GM12874 (cell line): Measurements from ENCODE around the gene USB1.

Experiments
- TF ChIP-seq, protein P1 (sequence below): IDR thresholded peaks from 2 replicates; pipeline ENCODE4 v1.5.1; 2011; ENCODE audit warnings: low read depth, mild to moderate bottlenecking, control low read depth, low read length, moderate library complexity; ENCODE audit not compliant: insufficient read depth

Gene USB1

DNA sequence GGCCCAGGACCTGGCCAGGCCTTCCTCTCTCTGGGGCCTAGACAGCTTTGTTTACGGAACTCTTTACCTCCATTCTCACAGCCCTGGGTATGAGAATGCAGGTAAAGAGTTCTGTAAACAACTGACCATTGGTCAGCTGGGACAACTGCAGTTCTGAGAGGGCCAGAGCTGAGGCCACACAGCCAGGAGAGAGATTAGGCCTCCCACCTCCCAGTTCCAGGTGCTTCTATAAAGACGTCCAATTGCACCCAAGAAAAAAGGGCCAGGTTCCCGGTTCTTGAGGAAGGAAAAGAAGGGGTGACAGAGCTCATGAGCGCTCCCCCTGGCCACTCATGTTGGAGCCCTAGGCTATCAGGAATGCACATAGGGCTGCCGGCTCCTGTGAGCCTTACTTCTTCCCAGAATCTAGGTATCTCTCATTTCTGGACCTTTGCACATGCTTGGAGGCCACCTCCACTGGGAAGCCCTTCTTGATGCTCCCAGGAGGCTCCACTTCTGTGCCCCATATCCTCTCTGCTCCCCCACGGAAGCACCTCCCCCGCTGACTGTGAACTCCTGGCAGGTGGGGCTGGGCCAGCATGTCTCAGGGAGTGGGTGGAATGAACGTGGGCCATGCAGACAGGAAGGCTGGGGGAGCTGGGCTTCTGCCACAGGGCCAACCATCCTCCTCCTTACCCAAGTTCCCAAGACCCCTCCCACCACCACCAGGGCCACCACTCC is 43.4 kb upstream of the USB1 start:
- TF ChIP-seq, protein P1, sequence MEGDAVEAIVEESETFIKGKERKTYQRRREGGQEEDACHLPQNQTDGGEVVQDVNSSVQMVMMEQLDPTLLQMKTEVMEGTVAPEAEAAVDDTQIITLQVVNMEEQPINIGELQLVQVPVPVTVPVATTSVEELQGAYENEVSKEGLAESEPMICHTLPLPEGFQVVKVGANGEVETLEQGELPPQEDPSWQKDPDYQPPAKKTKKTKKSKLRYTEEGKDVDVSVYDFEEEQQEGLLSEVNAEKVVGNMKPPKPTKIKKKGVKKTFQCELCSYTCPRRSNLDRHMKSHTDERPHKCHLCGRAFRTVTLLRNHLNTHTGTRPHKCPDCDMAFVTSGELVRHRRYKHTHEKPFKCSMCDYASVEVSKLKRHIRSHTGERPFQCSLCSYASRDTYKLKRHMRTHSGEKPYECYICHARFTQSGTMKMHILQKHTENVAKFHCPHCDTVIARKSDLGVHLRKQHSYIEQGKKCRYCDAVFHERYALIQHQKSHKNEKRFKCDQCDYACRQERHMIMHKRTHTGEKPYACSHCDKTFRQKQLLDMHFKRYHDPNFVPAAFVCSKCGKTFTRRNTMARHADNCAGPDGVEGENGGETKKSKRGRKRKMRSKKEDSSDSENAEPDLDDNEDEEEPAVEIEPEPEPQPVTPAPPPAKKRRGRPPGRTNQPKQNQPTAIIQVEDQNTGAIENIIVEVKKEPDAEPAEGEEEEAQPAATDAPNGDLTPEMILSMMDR, result no peak

DNA sequence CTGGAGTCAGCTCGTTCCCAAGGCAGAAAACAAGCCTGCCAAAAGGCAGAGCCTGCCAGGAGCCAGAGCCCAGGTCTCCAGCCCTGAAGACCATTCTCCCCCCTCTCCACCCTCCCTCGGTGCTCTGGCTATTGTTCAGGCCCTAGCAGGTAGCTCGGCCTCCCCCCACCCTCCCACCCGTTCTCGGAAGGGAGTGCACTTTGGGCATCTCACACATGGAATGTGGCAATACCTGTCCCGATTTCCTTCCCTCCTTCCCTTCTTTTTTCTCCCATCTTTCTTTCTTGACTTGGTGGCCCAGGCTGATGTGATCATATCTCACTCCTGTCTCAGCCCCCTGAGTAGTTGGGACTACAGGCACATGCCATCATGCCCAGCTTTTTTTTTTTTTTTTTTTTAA is 42.7 kb upstream of the USB1 start:
- TF ChIP-seq, protein P1, result no peak

- TF ChIP-seq, protein P1, result no peak
Observed at GRCh38 chr16:57959121-57959520, 42.1 kb upstream of the USB1 start.

DNA sequence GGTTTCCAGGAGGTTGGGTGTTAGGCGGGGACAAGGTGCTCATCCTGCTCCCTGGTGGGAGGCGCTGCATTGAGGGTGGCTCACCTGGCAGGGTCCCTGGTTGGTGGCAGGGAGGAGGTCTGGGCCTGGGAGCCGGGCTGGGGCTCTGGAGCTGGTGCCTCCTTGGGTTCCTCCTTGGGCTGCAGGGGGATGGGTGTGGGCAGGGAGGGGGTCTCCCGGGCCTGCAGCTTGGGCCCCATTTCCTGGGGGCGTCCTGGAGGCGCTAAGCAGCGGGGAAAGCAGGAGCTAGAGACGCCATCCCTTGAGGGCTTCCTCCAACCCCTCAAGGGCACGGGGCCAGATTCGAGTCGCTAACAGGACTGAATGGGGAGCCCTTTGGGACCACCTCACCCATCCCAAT is 41.4 kb upstream of the USB1 start:
- TF ChIP-seq, protein P1, result no peak

GRCh38 chr16:57960310-57960709 is 40.9 kb upstream of the USB1 start:
- TF ChIP-seq, protein P1, result no peak

- TF ChIP-seq, protein P1, result no peak
Observed at GRCh38 chr16:57960826-57961472, 40.3 kb upstream of the USB1 start.

- TF ChIP-seq, protein P1, result no peak
Observed at GRCh38 chr16:57961538-57961937, 39.7 kb upstream of the USB1 start.
